ENCODE measurements around the gene ARHGAP28.
"Not testable (repeated sequence)": the region's sequence is repeated elsewhere in the genome, so short reads cannot be mapped to it uniquely, and the experiment has no call there.

ARHGAP28 gene

DNA sequence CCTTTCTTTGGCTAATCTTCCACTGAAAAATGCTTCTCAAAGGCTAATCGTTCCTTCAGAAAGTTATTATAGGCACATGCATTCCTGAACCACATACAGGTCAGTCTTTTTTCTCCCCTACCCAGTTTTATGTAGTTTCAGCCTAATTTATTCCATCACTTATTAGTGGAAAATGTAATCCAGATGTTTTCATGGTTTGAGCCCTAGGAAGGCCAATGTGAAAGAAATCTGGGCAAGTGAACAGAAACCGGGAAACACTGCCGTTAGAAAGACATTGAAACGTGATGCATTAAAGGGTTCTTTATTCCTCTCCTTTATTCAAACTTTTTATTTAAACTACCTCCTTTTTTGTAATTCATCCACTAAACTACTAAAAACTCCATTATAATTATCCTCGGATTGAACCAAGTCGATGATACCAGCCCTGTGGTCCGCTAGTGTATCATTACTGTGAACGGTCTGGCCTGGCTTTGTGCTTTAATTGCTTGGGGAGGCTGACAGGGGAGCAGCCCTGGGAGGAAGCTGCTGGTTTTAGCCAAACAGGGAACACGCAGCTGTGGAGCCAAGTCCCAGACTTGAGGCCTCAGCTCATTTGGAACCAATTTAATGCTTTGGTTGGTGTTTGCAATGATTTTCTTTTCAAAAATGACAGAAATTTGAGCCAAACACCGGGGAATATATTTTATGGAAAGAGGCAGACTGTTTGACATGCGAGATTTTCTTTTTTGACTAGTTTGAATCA, 149.2 kb downstream of the ARHGAP28 start:
- no peak for DNase-seq

DNA sequence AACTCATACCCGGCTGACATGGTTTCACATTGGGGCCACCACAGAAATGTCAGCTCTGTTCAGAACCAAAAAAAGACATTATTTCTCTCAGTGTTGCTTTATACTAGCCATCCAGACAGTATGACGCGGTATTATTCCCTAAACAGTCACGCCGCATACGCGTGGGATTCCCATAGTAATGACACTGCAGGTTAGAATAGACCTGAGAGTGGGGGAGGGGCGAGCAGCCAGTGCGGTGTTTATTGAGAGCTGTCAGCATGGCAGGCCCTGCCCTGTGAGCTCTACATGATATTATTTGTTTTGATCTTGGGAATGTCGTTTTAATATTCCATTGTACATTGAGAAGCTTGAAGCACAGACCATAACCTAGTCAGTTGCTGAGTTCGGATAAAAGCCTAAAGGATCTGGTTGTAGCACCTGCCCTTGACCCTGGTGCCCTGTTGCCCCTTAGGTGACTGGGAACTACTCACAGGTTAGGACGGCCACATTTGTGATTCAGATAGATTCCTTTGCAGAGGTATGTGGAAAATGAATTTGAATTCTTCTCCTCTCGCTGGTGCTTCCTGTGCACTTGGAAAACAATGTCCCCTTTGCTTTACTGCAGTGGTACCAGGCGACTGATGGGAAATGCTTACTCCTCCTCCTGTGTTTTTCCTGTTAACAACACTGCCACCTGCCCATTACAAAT, 150.1 kb downstream of the ARHGAP28 start:
- no peak for DNase-seq

DNA sequence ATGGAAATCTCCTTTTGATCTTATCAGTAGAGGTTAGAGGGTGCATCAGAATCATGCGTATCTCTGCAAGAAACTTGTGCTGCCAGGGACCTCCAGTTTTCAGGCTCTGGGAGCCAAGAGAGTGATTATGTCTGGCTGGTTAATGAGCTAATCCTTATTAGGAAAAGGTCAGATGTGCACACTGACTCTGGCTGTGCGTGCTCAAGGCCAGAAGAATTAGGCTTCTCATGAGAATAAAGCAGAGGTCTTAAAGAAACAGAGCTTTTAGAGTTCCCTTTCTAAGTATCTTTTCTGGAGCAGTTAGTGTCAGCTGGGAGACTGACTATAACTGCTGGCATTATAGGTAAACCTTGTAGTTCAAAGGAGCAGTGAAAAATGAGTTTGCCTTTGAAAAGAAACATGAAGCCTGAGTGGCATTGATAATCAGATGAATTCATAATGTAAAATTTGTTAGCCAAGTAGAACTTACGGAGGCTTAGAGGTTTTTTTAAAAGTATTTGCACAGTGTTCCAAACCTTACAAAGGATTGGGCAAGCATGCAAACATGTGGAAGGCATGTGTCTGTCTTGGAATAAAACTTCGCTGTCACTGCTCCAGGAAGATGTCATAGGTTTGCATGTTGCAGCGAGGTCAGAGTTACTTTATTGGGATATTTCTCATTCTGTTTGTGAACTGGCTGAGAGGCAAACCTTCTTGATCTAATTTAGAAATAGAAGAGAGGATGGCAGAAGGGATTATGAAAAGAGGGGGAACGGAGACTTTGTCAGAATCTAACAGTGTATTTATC, 151.7 kb downstream of the ARHGAP28 start:
- DNase-seq: no peak

DNA sequence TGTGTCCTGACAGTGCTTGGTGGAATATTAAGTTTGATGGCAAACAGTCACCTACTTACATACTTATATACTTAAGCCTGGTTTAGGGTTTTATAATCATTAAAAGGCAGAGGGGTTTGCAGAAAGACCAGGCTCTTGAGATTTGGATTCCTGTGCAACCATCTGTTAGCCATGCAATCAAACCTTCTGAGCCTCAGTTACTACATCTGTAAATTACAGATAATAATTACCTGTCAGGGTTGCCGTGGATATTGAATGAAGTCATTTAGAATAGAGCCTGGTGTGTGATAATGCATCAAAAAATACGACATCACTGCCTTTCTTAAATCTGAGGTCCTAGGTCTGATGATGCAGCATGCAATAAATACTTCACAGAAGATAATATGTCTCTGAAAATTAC, 152.9 kb downstream of the ARHGAP28 start:
- DNase-seq: no peak

DNA sequence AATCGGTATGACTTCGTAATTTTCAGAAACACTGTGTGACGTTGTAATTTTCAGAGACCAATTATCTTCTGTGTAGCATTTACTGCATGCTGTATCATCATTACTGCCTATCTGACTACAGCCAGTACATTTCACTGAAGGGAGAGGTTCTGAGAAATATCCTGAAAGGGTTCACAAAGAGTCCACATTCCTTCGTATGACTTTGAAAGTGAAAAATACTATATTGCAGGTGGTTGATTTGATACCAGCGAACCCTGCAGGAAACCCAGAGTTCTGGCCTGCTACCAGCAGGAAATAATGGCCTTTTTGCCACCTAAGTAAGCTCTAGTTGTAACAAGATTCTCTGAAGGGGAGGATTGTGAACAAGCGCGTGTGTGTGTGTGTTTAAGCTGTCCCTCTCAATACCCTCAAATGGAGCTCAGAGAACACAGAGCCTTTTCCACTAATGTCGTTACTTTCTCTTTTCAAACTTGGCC, 155.5 kb downstream of the ARHGAP28 start:
- DNase-seq: no peak

DNA sequence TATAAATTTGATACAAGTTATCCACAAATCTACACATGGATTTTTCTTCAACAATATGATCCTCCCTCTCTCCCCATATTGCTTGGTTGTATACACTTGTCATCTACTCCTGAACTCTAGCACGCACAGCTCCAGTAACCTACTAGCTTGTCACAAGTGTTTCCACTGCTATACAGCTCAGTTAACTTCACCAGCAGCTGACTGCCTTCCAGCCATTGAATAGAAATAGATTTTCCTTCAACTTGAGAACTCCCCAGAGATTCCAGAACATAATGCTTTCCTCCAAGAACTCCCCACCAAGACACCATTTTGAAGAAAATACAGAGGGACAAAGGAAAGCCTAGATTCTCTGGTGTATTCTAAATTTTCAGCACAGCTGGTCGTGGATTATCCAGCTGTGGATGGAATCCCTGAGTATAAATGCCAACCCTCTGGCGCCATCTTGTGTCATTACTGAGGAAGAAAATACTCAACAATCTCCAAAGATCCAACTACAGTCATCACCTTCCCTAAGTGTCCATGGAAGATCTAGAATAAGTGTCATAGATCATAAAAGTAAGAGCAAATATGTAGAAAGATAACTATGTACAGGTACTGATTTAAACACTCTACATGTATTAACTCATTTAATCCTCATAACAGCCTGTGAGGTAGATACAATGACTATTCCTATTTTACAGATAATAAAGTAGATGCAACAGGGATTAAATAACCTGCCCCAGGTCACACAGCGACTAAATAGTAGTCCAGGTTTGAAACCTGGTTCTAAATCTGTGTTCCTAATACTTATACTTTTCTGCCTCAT, 156.7 kb downstream of the ARHGAP28 start:
- no peak for DNase-seq

DNA sequence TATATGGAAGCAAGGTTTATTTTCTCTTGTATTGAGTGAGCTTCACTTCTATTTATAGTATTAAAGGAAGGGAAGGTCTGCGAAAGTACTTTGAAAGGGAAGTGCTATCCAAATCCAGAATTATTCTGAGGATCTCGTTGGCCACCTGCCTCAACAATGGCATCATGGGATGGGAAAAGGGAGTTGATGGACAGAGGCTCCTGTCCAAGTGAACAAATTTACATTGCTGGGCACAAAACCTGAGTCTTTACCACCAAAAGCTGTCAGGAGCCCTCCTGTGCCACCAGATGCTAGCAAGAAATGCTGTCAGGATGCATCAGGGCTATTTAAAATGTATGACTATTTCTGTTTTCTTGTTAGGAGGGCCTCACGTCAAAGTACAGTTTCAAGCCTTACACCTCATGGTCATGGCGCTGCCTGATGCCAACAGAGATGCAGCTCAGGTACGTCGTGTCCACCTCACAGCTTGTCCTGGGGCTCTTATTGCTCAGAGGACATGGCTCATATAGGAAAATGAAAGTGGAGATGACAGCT, 157.3 kb downstream of the ARHGAP28 start:
- DNase-seq: no peak

DNA sequence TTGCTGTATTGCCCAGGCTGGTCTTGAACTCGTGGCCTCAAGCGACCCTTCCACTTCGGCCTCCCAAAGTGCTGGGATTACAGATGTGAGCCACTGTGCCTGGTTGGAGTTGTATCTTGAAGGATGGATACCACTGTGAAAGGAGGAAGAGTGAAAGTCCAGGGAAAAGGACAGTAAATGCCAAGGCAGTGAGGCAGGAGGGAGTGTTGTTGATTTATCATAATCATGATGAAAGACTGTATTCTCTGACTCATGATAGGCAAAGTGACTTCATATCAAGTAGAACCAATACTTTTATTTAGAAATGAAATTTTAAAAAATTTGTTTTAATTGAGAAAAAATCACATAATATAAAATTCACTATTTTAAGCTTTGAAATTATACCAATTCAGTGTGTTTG, 162.3 kb downstream of the ARHGAP28 start:
- DNase-seq: no peak

DNA sequence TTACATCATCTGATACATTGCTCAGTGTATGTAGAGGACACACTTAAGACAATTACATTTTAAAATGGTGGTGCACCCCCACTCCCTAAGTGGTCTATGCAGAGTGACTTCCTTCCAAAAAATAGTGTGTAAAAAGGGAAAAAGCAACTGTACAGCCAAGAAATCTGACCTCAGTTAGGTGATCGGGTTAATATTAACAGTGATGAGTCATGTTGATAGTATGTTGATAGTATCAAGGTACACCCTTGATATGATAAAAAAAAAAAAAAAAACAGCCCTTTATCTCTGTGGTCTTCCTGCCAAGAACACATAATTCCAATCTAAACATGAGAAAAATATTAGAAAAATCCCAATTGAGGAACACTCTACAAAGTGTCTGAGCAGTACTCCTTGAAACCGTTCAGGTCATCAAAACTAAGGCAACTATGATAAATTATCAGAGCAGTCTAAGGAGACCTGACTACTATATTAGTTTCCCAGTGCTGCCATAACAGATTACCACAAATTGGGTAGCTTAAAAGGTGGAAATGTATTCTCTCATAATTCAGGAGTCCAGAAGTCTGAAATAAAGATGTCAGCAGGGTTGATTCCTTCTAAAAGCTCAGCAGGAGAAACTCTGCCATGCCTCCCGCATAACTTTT, 171.9 kb downstream of the ARHGAP28 start:
- no peak for DNase-seq

DNA sequence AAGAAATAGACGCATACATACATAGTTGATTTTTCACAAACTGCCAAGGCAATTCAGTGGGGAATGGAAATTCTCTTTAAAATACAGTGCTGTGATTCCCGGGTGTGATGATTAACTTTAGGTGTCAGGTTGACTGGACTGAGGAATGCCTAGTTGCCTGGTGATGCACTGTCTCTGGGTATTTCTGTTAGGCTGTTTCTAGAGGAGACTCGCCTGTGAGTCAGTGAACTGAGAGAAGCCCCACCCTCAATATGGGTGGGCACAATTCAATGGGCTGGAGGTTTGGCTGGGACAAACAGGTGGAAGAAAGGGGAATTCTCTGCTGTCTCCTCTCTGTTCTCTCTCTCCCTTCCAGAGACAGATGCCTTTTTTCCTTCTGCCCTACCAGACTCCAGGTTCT, 187.6 kb downstream of the ARHGAP28 start:
- no peak for DNase-seq

DNA sequence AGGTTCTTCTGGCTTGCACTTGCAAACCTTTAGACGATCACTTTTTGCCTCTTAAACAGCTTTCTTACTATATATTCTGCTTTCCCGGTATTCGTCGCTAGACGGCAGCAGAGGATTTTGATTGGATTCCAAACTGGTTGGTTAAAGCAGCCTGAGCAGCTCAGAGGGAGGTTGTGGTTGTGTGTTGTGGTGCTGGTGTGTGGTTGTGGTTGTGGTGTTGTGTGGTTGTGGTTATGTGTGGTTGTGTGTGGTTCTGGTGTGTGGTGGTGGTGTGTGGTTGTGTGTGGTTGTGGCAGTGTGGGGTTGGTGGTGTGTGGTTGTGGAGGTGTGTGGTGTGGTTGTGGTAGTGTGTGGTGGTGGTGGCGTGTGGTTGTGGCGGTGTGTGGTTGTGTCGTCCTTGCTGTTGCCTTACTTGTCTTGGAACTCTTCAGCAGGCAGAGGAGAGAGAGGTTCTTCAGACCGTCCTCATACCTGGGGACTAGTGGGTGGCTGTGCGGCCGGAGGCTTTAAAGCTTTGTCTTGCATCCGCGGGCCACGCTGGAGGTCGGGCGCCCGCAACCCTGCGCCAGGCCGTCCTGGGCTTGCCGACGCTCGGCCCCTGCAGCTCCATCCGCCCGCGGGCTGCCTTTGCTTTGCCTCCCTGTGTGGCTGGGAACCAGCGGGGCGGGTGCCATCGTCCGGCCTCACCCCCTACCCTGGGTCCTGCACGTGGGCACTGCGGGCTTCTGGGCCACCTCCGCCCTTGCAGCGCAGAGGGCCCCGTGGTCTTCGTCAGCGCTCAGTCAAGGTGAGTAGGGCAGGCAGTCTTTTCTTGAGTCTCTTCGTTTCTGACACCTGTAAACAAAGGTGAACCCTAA, 190.8 kb downstream of the ARHGAP28 start:
- DNase-seq: no peak

DNA sequence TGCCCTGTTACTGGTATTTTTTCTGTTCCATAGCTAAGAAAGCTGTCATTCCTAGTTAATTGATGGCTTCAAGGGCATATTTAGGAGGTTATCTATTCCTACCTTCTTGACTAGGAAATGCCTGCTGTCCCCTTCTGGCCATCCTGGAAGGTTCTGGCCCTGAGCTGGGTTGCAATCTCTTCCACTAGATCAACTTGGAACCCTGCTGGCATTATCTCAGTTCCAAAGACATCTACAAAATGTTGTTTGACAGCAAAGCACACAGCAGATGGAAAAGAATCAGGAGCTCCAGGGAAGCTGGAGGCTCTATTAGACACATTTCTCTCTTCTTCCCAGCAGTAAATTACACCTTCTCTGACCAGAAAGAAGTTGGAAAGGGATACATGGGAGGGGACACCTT, 192.1 kb downstream of the ARHGAP28 start:
- no peak for DNase-seq

DNA sequence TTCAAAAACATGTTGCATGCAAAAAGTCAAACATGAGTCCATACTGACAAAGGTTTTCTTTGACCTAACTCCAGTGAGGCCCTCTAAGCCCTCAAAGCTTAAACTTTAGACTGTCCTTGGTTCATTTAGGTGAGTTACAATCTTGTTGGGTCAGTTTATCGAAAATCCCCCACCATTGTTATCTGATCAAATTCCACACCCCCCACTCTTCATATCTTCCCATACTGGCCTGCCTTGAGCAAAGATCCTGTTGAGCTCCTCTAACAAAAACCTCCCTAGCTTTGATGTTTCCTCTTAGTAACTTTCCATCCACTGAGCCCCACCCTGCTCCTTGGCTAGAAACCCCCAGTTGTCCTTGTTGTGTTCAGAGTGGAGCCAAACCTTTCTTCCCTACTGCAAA, 193.7 kb downstream of the ARHGAP28 start:
- DNase-seq: no peak

DNA sequence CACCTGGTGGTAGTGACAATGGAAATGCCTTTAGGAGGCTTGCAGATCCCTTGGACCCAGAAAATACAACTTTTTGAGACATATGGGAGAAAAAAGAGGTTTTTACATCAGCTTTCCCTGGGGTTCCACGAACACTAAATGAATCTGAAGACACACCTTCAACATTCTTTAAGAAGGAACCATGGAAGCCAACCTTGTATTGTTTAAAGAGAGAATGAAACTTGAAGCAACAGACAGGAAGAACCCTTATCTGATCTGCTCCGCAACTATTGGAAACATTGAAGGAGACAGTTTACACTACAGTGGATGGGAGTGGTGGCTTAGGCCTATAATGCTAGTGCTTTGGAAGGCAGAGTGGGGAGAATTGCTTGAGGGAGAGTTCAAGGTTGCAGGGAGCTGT, 197.6 kb downstream of the ARHGAP28 start:
- DNase-seq: no peak

DNA sequence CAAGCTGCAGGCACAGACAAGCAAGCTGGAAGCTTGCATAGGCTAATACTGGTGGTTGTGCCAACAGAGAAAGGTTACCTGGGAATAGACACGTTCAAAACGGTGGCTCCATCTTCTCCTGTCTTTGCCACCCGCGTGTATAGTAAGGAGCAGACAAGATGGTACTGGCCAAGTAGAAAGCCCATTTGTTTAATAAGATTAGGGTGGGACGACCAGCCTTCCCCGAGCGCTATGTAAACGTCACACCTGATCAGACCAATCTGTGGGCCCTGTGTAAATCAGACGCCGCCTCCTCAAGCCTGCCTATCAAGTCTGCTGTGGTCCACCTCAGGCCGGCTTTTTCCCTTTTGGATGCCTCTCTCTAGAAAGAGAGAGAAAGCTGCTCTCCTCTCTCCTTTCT, 198.8 kb downstream of the ARHGAP28 start:
- DNase-seq: no peak

DNA sequence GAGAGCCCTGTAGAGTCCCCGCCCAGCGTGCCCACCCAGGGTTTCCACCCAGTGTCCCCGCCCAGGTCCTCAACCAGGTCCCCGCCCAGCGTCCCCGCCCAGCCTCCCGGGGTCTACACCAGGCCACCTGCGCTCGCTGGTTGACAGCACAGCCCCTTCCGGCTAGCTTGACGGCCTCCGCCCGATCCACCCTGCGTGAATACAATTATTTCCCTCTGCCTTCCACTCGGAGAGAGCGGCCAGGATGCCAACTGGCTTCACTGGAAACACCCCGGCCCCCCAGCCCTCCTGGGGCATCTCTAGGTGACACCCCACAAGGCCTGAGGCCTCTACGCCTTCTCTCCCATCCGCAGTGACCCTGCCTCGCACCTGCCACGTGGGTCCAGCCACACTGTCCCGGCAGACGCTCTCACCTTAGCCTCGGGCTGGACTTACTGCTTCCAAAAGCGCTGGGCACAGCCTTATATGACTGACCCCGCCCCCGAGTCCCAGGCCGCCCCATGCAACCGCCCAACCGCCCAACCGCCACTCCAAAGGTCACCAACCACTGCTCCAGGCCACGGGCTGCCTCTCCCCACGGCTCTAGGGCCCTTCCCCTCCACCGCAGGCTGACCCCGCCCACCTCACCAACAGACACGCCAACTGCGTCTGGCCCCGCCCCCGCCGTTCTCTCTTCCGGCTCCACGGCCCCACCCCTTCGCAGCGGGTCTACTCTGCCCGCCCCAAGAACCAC, 200.0 kb downstream of the ARHGAP28 start:
- DNase-seq: no peak

DNA sequence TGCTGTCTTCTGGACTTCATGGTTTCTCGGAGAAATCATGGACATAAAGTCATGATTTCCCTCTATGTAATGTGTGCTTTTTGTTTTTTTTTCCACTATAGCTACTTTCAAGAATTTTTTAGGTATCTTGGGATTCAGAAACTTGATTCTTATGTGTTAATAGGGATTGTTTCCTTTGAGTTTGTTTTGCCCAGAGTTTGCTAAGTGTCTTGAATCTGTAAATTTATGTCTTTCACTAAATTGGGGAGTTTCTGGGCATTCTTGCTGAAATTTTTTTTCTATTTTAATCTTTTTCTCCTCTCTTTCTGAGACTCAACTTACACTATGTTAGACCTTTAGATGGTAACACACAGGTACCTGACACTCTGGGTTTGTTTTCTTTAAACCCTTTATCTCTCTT, 205.3 kb downstream of the ARHGAP28 start:
- DNase-seq: no peak

DNA sequence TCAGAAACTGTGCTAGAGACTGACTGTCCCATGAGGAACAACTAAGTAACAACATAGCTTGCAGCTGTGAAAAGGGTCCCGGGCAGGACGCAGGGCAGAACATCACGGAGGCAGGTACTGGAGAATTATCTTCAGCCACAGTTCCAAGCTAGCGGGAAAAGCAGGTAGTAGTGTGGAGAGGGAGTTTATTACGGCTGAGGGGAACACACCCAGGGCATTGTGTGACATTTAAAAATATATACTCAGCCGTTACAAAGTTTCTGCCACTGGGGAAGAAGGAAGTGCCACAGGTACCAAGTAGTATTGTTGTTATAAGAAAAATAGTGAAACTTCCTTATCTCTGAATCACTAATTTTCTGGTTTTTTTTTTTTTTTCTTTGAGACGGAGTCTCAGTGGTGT, 208.5 kb downstream of the ARHGAP28 start:
- DNase-seq: no peak

DNA sequence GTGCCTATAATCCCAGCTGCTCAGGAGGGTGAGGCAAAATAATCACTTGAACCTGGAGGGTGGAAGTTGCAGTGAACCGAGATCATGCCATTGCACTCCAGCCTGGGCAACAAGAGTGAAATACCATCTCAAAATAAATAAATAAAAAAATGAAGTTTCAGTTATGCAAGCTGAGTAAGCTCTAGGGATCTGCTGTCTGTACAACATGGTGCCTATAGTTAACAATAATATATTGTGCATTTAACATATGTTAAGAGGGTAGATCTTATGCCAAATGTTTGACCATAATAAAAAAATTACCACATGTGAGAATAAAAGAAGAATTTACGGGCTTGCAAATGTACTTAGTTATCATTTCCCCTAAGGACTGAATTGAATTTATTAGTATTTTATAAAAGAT, 208.9 kb downstream of the ARHGAP28 start:
- DNase-seq: not testable (repeated sequence)

DNA sequence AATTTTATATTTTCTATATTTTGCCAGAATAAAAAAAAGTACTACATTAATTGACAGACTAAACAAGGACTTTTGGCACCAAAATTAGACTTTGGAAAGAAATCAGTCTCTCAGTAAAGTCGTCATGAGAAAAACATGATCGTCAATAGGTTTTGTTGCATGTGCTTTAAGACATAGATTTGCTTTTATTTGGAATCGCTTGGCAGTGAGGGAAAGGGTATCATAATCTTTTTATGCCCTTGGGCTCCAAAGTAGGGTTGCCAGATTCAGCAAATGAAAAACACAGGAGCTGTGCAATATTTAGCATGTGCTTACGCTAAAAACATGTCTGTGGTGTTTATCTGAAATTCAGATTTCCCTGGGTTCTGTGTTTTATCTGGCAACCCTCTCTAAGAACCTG, 210.5 kb downstream of the ARHGAP28 start:
- no peak for DNase-seq
